OCI-LY3 (cell line): ENCODE results near the gene PPFIA2.

Experiments used
- H2AFZ ChIP-seq: fragments of 200-600, 300-600 bp; shearing (Covaris generic); 2 replicates; pipeline ENCODE4 v1.6.0; 2014; ENCODE audit warnings: antibody characterized with exemption, low read depth, low read length
- H3K27ac ChIP-seq: fragments of 200-600, 300-600 bp; sonication (generic); 2 replicates; pipeline ENCODE4 v1.5.1; 2014; ENCODE audit warnings: mild to moderate bottlenecking, low read length, moderate library complexity, mixed read lengths
- H3K27me3 ChIP-seq: fragments of 200-600, 300-600 bp; sonication (generic); 2 replicates; pipeline ENCODE4 v1.6.1; 2014; ENCODE audit warnings: low read depth, low read length, mixed read lengths
- H3K36me3 ChIP-seq: fragments of 200-600, 300-600 bp; sonication (generic); replicated peaks from 2 replicates; pipeline ENCODE3; 2014; ENCODE audit warnings: low read depth, low read length, mixed read lengths
- H3K4me1 ChIP-seq: fragments of 300-600, 200-600 bp; sonication (generic); 2 replicates; pipeline ENCODE4 v1.6.1; 2014; ENCODE audit warnings: low read length, mixed read lengths
- H3K4me2 ChIP-seq: fragments of 200-600, 300-600 bp; sonication (generic); 2 replicates; pipeline ENCODE4 v1.6.1; 2014; ENCODE audit warnings: low read length, mixed read lengths
- H3K4me3 ChIP-seq: fragments of 300-600, 200-600 bp; sonication (generic); 2 replicates; pipeline ENCODE4 v1.5.1; 2014; ENCODE audit warnings: antibody characterized with exemption, mild to moderate bottlenecking, low read length, moderate library complexity
- H3K79me2 ChIP-seq: fragments of 300-600, 200-600 bp; shearing (Covaris generic); 2 replicates; pipeline ENCODE4 v1.6.1; 2014; ENCODE audit warnings: mild to moderate bottlenecking, low read length, mixed read lengths
- H3K9ac ChIP-seq: fragments of 300-600, 200-600 bp; shearing (Covaris generic); 2 replicates; pipeline ENCODE4 v1.6.0; 2014; ENCODE audit warnings: mild to moderate bottlenecking, low read length, moderate library complexity
- H3K9me3 ChIP-seq: fragments of 200-600, 300-600 bp; shearing (Covaris generic); 2 replicates; pipeline ENCODE4 v1.6.1; 2014; ENCODE audit warnings: low read length, mixed read lengths; ENCODE audit not compliant: insufficient read depth
- H4K20me1 ChIP-seq: fragments of 200-600, 300-600 bp; sonication (generic); 2 replicates; pipeline ENCODE4 v1.6.1; 2016; ENCODE audit warnings: low read length, mixed read lengths; ENCODE audit not compliant: insufficient read depth
- EZH2phosphoT487 ChIP-seq: fragments of 200-600 bp; shearing (Covaris generic); IDR thresholded peaks from 2 replicates; pipeline ENCODE4 v1.6.1; 2018; ENCODE audit warnings: antibody characterized with exemption, mixed run types, low read depth
- TF ChIP-seq, protein P1 (sequence below): fragments of 200-600, 300-600 bp; sonication (generic); IDR thresholded peaks from 2 replicates; pipeline ENCODE4 v1.5.1; 2014; ENCODE audit warnings: antibody characterized with exemption, low read length, low read depth

The PPFIA2 gene

DNA sequence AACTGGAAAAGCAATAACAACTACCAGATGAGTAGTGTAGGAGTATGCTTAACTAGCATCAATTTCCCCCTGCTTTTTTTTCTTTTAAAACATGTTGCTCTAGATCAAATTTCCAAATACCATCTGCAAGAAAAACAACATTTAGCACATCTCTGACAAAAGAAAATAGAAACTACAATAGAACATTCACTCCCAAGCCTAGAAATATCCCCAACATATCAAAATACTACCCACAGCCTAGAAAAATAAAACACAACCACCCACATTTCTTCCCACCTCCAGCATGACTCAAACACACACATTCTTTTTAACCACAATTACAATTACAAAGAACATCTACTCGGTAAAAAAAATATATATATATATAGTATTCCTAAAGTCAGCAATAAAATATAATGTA, 120.0 kb downstream of the PPFIA2 start:
- no peaks in the 10 kb centered on the region for H3K79me2 ChIP-seq
- H3K36me3 ChIP-seq = no peaks in the 10 kb centered on the region
- H3K27ac ChIP-seq = no peak overlapping the region
- H2AFZ ChIP-seq = no peak overlapping the region
- no peak overlapping the region for H3K4me3 ChIP-seq
- H3K4me1 ChIP-seq = no peaks in the 10 kb centered on the region
- H3K9me3 ChIP-seq = no peaks in the 10 kb centered on the region
- H3K27me3 ChIP-seq = peaks cover 2% of the 10 kb centered on the region; the same call in 1 of the 2 replicates
- no peaks in the 10 kb centered on the region for H4K20me1 ChIP-seq
- no peak overlapping the region for H3K4me2 ChIP-seq
- no peak for TF ChIP-seq EZH2phosphoT487
- TF ChIP-seq, protein P1, sequence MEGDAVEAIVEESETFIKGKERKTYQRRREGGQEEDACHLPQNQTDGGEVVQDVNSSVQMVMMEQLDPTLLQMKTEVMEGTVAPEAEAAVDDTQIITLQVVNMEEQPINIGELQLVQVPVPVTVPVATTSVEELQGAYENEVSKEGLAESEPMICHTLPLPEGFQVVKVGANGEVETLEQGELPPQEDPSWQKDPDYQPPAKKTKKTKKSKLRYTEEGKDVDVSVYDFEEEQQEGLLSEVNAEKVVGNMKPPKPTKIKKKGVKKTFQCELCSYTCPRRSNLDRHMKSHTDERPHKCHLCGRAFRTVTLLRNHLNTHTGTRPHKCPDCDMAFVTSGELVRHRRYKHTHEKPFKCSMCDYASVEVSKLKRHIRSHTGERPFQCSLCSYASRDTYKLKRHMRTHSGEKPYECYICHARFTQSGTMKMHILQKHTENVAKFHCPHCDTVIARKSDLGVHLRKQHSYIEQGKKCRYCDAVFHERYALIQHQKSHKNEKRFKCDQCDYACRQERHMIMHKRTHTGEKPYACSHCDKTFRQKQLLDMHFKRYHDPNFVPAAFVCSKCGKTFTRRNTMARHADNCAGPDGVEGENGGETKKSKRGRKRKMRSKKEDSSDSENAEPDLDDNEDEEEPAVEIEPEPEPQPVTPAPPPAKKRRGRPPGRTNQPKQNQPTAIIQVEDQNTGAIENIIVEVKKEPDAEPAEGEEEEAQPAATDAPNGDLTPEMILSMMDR = no peak
- no peak overlapping the region for H3K9ac ChIP-seq

DNA sequence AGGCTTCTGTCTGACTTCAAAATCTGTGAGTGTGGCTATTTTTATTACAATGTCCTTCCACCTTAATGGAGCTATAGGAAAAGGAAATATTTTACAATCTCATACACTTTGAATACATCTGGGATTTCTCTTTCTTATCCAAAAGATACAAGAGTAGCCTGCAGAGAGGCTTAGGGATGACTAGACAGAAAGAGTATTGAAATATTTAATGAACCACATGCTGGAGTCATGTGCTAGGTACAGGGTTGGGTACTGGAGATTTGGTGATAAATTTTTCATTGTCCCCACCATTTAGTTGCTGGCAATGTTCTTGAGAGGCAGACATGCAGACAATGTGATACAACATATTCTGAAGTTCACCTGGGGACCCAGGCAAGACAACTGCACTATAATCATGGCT, 126.0 kb downstream of the PPFIA2 start:
- H3K36me3 ChIP-seq = no peaks in the 10 kb centered on the region
- no peak overlapping the region for H2AFZ ChIP-seq
- TF ChIP-seq, protein P1 = no peak
- TF ChIP-seq EZH2phosphoT487 = no peak
- H3K27me3 ChIP-seq = peaks cover 11% of the 10 kb centered on the region; the same call in 1 of the 2 replicates
- H4K20me1 ChIP-seq = no peaks in the 10 kb centered on the region
- no peak overlapping the region for H3K4me2 ChIP-seq
- no peak overlapping the region for H3K4me3 ChIP-seq
- H3K4me1 ChIP-seq = peaks cover 7% of the 10 kb centered on the region
- no peak overlapping the region for H3K27ac ChIP-seq
- no peaks in the 10 kb centered on the region for H3K9me3 ChIP-seq
- no peak overlapping the region for H3K9ac ChIP-seq
- H3K79me2 ChIP-seq = no peaks in the 10 kb centered on the region

DNA sequence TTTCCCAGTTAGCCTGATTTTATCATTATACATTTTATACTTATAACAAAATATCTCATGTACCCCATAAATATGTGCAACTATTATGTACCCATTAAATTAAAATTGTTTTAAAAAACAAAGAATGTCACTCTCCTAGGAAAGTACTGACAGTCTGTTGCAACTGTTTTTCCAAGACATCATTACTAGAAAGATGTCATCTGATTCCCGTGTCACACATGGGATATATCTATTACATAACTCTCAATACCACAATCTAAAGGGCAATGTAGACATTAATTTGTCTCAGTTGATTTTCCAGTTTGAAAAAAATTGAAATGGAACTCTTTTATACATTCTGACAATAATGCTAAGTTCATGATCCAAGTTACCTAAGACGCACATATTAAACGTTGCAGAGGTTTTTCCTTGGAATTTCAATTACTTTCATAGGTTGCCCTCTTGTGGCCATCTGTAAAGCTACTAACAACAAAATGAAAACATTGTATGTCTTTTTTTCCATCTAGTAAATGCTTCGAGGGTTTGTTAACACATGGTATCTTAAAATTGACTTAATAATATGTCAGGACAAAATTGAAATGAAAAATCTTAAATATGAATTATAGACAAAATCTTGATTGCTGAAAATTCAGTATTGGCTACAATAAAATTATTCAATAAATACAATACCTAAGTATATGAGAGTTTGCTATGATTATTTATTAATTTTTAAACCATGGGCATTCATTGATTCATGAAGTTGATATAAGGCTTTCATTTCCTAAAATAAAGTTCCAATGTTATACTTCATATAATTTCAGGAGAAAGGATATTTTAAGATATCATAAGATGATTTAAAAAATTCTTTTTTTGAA, 131.6 kb downstream of the PPFIA2 start:
- Histone ChIP-seq H3K27ac (no peak overlapping the region), H3K27me3 (no peaks in the 10 kb centered on the region), H4K20me1 (no peaks in the 10 kb centered on the region), H3K9me3 (no peaks in the 10 kb centered on the region), H2AFZ (no peak overlapping the region), H3K9ac (no peak overlapping the region), H3K79me2 (no peaks in the 10 kb centered on the region), H3K4me2 (peak overlapping the region; percentile 23; the same call in 1 of the 2 replicates), H3K4me3 (no peak overlapping the region), H3K4me1 (peaks cover 10% of the 10 kb centered on the region), H3K36me3 (no peaks in the 10 kb centered on the region)
- TF ChIP-seq EZH2phosphoT487 = no peak
- TF ChIP-seq, protein P1 = peak; percentile 83

DNA sequence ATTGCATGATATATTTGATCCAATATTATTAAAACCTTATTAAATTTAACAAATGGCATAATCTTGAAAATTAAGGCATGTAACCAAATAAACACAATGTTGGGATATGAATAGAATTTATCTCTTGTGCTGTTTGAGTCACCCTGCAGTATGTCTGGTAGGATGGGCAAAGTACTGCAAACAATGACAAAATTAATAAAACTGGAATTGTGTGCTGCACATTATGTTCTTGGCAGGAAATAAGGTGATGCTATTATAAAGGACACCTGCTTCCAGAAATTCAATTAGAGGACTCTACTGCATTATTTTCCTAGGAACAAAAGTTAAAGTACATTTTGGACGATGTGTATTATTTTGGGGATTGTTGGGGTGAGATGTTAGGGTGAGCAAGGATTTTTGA, 132.7 kb downstream of the PPFIA2 start:
- no peaks in the 10 kb centered on the region for H3K9me3 ChIP-seq
- peaks cover 10% of the 10 kb centered on the region for H3K4me1 ChIP-seq
- H2AFZ ChIP-seq = no peak overlapping the region
- H3K79me2 ChIP-seq = no peaks in the 10 kb centered on the region
- no peak overlapping the region for H3K4me3 ChIP-seq
- H3K36me3 ChIP-seq = no peaks in the 10 kb centered on the region
- H4K20me1 ChIP-seq = no peaks in the 10 kb centered on the region
- no peak overlapping the region for H3K4me2 ChIP-seq
- no peak for TF ChIP-seq EZH2phosphoT487
- TF ChIP-seq, protein P1 = no peak
- no peak overlapping the region for H3K9ac ChIP-seq
- no peaks in the 10 kb centered on the region for H3K27me3 ChIP-seq
- H3K27ac ChIP-seq = no peak overlapping the region
